Measurements from ENCODE around the gene ADAT3.

ADAT3 gene

DNA sequence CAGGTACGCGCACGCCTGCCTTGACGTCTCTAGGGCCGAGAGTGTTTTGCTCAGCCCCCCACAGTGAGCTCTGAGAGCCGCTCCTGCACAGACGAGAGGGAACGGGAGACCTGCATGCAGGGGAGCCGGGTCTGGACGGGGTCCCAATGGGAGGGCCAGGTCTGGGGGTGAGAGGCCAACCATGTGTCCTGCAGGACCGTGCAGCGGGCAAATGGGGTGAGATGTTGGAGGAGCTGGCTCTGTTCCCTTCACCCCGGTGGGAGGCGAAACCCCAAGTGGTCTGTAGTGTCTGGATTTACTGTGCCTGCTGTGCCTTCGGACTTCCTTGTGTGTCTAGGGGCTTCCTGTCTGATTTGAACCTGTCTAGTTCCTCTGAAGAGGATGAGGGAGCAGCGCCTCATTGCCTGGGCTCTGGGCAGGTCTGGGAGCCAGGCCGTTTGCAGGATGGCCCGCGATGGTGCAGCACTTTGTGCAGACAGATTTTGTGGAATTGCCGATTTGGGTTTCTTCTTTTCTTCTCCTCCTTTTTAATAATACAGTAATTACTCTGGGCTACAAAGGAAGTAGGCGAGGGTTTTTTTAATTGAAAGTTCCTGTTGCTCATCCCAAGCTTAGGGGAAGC lies 37.8 kb downstream of the ADAT3 start:
- DNase-seq: no peak

DNA sequence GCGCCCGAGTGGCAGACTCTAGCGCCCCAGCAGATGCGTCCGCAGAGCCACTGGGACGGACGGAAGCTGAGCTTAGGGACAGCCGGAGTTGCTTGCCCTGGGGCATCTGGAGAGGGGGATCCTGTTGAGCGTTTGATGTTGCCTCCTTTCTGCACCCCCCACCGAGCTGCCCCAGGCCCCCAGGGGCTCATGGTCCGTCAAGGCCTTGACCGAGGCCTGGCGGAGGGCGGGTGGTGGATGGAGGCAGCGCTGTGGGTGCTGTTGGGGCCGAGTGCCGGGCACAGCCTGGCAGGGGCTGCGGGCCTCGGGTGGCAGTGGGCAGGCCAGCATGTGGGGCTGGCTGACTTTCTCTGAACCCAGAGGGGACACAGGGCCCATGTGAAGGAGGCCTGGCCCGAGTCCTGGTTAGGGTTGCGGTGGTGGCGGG lies 38.5 kb downstream of the ADAT3 start:
- DNase-seq: no peak

DNA sequence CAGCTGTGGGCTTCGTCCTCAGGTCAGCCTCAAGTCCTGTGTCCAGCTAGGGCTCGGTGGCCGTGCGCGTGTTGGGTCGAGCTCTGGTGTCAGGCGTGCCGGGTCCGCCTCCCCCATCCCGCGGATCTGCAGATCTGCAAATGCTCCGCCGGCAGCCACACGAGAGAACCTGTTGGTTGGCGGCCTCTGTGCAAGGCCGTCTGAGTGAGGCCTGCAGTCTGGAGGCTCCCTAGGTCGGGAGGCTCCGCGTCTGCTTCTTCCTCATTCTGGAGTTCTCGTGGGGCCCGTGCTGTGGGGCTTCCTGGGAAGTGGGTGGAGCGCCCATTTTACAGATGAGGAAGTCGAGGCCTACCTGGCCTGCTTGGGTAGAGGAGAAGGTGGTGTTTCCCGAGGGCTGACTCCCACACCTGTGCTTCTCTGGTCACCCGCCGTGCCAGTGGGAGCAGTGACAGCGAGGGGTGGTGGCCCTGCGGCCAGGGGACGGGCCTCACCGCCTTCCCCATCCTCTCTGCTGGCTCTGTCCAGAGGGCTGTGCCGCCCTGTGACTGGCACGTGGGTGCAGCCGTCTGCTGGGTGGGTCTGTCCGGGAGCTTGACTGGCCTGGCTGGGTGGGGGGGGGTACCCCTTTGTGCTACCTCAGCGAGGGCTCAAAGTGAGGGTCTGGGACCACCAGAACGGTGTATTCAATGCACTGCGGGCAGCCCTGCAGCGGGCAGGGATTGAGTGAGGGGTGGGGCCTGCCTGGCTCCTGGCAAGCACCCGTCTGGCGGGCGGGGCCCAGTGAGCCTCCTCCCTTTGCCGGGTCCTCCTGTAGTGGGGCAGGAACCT lies 39.1 kb downstream of the ADAT3 start:
- no peak for DNase-seq

DNA sequence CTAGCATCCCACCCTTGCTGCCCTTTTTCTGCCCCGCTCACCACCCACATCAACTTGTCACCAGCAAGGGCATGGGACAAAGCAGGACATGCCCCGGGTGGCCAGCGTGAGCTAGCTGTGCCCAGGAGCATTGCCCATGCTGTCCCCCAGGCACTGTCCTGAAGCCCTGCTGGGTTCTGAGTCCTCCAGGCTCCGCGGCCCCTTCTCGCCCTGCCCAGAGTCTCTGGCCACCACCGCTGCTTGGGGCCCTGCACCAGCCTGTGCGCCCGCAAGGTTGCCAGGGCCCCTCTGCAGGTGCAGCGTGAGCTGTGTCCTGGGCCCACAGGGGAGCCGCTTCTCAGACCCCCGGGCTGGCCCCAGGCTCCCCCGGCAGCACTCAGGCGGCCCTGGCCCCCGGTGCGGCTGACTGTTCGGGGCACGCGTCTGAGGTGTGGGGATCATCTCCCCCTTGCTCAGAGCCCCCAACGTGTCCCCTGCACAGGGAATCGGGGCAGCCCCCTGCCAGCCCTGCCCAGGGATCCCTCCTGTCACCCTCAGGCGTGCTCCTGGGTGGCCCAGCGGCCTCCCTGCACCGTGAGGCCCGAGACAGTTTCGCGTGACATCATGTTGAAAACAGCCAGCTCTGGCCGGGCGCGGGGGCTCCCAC lies 39.8 kb downstream of the ADAT3 start:
- DNase-seq: no peak

DNA sequence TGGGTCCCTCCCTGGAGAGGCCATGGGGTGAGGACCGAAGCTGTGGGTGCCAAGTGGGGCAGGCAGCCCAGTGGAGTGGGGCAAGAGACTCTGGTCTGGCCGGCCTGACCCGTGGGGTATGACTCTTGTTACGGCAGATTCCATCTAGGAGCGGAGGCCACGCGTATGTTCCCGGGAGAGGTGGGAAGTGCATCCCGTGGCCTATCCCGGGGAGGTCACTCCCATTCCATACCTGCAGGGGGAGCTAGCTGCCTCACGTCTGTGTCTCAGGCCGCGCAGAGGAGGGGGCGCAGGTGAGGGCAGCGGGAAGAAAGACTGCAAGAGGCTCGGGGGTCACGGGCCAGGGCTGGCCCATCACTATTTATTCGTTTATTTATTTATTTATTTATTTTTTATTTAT lies 40.7 kb downstream of the ADAT3 start:
- peak; percentile 21 for DNase-seq

DNA sequence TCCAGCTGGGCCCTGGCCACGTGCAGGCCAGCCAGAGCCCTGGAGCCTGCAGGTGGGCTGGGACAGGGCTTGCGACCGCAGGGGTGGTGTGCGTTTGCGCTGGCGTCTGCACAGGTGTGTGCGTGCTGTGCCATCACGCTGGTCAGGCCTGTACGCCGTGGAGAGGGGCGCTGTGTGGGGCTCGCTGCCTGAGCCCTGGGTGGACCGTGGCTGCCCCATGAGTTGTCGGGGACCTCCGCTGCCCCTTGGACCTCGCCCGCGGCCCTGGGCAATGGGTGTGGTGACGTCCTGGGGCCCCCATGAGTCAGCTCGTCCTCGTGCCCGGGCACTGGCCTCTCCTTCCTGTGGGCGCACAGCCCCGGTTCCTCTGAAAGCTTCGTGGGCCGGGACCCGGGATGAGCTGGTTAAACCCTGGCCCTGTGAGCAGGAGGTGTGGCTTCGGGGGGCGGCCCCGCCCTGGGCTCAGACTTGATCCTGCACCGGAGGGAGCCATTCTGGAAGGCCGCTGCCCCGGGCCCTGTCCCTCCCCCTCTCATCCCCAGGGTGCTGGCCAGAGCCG lies 42.5 kb downstream of the ADAT3 start:
- DNase-seq: no peak

DNA sequence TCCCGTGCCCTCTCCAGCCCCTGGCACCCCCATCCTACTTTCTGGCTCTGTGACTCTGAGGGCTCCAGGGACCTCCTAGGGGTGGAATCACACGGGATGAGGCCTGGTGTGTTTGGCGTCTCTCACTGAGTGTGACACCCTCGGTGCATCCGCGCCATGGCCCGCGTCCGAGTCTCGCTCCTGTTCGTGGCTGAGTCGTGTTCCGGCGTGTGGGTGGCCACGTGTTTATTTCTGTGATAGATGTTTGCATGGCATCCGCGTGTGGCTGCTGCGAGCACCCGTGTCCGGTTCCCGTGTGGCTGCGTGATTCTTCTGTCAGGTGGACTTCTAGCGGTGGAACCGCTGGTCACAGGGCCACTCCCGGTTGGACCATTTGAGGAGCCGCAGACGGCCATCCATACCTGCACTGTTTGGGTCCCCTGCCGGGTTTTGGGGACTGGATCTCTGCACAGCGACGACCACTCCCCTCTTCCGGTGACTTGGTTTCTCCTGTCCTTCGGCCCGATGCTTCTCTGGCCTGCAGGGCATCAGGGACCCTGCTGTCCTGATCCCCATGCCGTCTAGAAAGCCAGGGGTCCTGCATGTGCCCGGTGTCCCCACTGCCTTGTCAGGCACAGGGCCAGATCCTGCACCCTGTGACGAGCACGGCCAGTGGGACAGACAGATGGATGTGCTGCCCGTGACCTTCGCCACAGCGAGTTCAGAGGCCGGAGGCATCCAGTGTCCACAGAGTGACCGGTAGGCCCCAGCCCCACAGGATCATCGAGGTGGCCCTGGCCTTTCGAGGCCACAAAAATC lies 44.3 kb downstream of the ADAT3 start:
- DNase-seq: no peak

DNA sequence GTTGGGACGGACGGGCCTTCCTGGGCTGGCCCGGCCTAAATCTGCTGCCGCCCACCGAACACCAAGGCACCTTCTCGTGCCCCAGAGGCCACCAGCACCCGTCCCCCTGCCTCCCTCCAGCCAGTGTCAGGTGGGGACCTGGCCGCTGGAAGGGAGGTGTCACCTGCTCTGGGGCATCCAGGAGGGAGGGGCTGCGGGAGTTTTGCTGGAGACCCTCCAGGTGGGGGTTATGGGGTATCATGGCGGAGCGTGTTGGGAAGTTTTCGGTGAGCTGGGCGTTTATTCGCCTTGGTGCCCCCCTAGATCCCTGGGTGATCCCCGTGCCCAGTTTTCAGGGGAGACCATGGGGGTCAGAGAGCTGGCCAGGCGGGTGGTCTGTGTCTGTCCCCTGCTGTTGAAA lies 45.4 kb downstream of the ADAT3 start:
- no peak for DNase-seq

DNA sequence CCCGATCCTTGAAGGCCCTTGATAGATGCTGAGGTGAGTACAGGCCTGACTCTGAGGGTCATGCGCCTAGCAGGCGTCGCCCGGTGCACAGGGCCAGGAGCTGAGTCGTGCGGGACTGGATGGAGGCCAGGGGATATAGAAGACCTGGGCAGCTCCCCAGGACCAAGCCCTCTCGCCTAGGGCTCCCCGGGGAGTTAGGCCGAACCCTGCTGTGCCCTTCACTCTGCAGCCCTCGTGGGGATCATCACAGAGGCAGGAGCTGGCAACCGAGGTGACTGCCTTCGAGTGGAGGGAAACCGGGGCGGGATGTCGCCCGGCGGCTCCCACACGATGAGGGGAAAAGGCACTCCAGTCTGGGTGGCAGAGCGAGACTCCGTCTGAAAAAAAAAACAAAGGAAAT lies 47.4 kb downstream of the ADAT3 start:
- DNase-seq: no peak

DNA sequence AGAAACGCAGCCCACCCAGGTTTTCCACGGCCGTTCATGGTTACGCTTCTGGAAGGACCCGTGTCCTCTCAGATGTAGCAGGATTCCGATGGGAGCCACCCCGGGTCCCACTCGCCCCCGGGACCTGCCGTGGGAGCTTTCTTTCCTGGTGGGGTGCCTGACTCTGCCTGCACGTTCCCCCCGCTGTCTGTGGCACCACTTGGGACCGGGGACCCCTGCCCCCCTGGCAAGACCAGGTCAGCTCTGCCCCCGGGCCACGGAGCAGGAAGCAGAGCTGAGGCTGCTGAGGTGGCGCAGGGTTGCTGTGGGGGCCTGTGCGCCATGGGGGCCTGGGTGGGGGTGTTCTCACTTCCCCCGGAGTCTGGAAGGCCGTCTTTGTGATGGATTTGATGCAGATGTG lies 47.8 kb downstream of the ADAT3 start:
- no peak for DNase-seq

DNA sequence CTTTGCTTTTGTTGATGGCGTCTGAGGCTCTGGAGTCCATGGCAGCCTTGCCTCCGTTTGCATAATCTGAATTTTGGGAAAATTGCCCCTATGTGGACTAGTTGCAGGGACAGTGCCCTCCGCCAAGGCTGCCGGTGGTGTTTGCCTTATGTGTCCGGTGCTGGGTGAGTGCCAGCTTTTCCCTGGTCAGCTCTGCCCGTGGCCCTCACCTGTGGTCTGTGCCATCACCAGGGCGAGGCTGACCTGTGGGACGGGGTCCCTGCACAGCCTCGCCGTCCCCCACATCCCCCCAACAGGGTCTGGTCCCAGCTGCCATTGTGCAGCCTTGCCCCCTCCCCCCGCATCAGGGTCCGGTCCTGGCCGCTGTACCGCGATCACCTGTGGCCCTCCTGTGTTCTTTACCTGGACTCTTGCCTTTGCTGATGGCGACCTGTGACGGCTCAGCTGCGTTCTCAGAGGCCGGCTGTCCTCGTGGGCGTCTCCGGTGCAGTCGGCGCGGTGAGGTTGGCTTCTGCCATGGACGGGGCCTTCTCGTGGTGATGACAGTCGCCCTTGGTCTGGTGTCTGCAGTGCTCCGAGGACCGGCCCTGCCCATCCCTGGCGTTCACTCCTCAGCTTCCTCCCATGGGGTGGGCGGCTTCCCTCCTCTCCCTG lies 48.4 kb downstream of the ADAT3 start:
- DNase-seq: no peak

DNA sequence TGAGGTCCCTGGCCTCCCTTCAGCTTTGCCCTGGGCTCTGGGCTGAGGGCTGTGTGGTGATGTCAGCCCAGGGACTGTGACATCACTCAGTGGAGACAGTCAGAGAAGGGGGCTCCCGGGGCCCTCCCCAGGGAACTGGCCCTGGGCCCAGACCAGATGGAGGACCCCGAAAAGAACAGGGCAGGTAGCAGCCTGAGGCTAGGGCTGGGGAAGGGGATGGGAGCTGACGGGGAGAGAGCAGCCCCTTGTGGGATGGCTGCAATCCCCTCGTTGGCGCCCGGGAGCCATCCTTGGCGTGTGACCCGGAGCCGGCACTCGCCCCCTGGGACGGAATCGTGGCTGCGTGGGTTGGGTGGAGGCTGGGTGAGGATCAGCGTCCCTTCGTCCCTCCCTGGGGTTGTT lies 49.3 kb downstream of the ADAT3 start:
- no peak for DNase-seq

DNA sequence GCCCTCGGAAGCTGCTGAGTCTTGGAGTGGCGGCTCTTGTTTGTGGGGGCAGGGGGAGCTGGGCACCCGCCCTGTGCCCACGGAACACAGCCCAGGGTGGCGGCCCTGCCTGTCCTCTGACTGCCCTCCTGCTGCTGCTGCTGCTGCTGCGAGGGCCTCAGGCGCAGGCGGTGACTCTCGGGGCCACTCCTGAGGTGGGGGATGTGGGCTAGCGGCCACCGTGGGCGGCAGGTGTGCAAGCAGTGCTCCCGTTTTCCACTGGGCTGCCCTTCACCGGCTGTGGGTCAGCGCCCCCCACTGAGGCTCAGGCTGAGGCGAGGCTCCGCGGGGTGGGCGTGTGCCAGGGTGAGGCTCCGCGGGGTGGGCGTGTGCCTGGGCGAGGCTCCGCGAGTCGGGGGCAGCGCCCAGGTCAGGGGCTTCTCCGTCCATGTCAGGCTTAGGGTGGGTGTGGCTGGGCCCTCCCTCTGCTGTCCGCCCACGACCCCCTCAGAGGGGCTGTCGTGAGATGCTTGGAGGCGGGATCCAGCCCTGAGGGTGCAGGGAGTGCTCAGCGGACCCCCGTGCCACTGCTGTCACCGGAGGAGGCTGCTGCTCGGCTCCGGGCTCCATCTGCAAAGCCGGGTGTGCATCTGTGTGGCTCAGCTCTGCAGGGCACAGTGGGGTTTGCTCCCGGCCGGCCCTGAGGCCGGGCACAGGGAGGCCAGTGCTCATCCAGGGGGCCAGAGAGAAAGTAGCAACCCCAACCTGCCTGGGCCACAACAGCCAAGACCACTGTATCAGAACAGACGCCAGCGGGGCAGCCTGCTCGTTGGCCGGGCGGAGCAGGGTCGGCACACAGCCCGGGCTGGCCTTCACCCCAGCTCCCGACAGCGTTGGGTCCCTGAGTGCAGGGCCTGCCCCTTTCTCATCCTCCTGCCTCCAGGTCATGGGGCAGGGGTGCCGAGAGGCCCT lies 50.2 kb downstream of the ADAT3 start:
- no peak for DNase-seq

DNA sequence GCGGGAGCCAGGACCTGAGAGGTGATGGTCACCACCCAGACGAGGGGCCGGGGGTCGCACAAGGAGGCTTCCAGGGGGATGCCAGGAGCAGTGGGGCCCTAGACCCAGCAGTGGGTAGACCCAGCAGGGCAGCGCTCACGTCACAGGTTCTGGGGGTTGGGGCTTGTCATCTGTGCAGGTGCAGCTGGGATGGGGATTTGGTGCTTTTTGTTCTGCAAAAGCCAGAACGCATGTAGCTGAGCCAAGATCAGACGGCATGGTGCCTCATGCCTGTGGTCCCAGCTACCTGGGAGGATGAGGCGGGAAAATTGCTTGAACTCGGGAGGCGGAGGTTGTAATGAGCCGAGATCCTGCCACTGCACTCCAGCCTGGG lies 50.9 kb downstream of the ADAT3 start:
- DNase-seq: no peak

DNA sequence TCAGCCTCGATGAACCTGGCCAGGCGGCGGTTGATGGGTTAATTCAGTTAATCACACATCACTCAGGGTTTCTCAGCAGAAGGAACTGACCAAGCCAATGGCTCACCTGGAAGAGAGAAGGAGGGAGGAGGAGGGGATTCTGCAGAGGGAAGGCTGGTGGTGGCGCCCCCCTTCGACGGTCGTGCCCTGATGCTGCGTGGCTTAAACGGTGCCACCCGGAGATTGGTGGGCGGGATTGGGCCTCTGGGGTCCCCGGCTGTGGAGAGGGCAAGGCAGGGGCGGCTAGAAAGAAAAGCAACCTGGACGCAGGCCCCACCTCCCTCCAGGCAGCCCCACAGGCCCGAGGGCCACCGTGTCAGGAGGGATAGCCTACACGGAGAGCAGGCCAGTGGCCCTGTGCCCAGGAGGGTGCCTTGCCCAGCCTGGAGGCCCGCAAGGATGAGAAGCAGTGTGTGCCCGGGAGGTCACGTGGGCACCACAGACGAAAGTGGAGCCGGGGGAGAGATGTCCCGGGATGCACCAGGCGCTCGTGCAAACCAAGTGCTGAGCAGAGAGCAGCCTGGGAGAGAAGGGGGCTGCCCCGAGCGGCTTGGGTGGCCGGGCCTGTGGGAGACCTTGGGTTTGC lies 51.8 kb downstream of the ADAT3 start:
- no peak for DNase-seq

DNA sequence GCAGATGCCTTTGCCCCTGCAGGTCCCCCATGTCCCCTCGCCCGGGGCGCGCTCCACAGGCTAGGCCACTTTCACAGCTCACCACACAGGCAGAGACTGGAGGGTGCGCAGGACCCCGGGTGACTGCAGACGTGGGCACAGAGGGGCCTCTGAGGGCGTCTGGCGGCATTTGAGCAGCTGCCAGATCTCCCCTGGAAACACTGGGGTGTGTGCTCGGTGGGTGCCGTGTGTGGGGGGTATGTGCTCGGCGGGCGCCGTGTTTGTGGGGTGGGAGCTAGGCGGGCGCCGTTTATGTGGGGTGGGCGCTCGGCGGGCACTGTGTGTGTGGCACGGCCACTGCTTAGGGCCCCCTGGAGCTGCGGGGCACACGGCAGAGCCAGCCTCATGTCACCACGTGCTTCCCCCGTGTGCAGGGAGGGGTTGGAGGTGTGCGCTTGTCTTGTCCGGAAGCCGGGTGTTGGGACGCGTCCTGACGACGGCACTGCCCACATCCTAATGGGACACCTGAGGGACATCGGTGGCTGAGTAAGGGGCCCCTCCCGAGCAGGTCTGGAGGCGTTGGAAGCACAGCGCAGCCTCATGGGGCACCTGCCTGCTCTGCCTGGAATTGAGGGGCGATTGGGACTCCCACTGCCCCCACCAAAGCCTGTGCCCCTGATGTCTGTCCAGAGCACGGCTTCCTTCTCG lies 52.5 kb downstream of the ADAT3 start:
- DNase-seq: no peak

DNA sequence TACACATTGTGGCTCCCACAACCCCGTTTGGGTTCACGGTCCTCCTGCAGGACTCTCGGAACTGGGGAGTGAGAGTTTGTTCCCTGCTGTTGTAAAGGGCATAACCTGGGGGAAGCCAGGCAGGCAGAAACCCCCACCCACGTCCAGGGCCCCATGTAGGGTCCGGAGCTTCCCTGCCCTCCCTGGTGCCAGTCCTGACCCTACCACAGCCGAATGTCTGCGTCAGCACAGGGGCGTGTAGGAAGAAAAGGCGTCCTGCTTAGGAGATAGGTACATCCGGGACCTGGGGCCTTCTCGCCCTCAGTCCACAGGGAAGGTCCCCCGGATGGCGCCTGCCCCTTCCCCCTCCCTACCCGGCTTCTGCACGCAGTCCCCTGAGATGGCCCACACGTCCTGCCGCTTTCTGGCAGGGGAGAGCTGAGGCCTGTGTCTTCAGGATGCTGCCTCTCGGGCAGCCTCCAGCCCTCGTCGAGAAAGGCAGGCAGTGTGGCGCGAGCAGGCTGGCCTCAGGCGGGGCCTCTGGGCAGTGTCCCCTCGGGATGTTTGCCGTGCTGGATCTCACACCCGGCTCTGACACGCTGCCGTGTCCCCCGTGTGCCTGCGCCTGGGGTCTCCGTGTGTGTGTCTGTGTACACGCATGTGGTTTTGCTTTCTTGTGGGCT lies 54.9 kb downstream of the ADAT3 start:
- DNase-seq: no peak

DNA sequence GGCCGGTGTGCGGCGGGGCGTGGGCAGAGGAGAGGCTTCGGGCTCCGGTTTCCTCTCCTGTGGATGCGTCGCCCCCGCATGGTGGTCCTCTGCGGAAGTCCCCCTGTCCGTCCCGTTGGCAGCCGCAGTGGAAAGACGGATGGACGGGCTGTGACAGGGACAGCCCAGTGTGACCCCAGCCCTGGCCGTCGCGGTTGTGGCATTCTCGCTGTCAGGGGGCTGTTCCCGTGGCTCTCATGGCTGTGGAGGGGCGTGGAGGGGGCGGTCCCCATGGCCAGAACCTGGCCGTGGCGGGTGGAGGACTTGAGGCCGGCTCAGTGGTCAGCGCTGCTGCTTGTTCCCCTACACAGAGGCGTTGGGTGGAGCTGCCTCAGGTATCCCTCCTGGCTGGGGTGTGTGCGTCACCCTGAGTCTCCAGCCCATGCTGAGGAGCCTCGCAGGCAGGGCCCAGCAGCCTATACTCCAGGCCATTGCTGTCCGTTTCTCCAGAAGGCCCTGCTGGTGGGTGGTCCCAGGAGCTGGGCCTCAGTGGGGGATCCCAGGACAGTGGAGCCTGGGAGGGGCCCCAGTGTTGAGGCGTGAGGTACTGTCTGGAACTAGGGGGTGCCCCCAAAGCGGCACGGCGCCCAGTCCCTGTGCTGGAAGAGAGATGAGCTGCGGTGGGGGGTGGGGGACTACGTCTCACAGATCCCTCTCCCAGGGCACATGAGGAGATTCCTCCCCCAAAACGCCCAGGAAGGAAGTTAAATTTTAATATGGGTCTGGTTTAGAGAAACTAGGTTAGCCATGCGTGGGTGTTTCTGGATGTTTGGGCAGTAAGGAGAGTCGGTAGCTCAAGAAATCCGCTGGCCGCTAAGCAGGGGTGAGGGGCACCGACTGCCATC lies 56.0 kb downstream of the ADAT3 start:
- DNase-seq: no peak

DNA sequence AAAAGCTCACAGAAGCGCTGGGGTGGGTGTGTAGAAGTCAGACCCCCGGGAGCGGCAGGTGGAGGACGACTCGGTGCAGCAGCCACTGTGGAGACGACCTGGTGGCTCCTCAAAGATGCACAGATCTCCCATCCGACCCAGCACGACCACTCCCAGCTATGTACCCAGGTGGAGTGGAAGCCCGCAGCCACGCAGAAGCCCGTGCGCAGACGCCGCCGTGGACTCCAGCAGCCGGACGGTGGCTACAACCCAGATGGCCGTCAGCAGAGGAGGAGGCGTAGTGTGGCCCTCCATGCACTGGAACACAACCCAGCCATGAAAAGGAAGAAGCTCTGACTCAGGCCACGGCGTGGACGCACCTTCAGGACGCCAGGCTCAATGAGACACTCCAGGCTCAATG lies 57.5 kb downstream of the ADAT3 start:
- DNase-seq: no peak
